ENCODE measurements around the gene KLHDC4.
"Not testable (repeated sequence)": the region's sequence is repeated elsewhere in the genome, so short reads cannot be mapped to it uniquely, and the experiment has no call there.

The KLHDC4 gene

GRCh38 chr16:87687126-87687910 is 78.5 kb downstream of the KLHDC4 start:
- in situ Hi-C loops (cut with MboI; ENCODE audit: low sequenced_read_pairs): no loop called here

GRCh38 chr16:87686697-87687096 is 79.1 kb downstream of the KLHDC4 start:
- in situ Hi-C loops (cut with MboI; ENCODE audit: low sequenced_read_pairs): no loop called here

GRCh38 chr16:87685766-87686165 is 80.0 kb downstream of the KLHDC4 start:
- in situ Hi-C loops (cut with MboI; ENCODE audit: low sequenced_read_pairs): no loop called here

GRCh38 chr16:87685405-87685755 is 80.4 kb downstream of the KLHDC4 start:
- in situ Hi-C loops (cut with MboI; ENCODE audit: low sequenced_read_pairs): no loop called here

- in situ Hi-C loops (cut with MboI; ENCODE audit: low sequenced_read_pairs): no loop called here
Measured at GRCh38 chr16:87684711-87685404, 80.9 kb downstream of the KLHDC4 start.

- in situ Hi-C loops (cut with MboI; ENCODE audit: low sequenced_read_pairs): no loop called here
Measured at GRCh38 chr16:87684106-87684677, 81.6 kb downstream of the KLHDC4 start.

GRCh38 chr16:87682852-87683399 is 82.9 kb downstream of the KLHDC4 start:
- in situ Hi-C loops (cut with MboI; ENCODE audit: low sequenced_read_pairs): no loop called here

- in situ Hi-C loops (cut with MboI; ENCODE audit: low sequenced_read_pairs): no loop called here
Measured at GRCh38 chr16:87681981-87682570, 83.7 kb downstream of the KLHDC4 start.

GRCh38 chr16:87681051-87681602 is 84.7 kb downstream of the KLHDC4 start:
- in situ Hi-C loops (cut with MboI; ENCODE audit: low sequenced_read_pairs): not testable (repeated sequence)

GRCh38 chr16:87680272-87680644 is 85.5 kb downstream of the KLHDC4 start:
- in situ Hi-C loops (cut with MboI; ENCODE audit: low sequenced_read_pairs): no loop called here

GRCh38 chr16:87679593-87680271 is 86.1 kb downstream of the KLHDC4 start:
- in situ Hi-C loops (cut with MboI; ENCODE audit: low sequenced_read_pairs): no loop called here

- in situ Hi-C loops (cut with MboI; ENCODE audit: low sequenced_read_pairs): no loop called here
Measured at GRCh38 chr16:87678618-87679017, 87.2 kb downstream of the KLHDC4 start.

GRCh38 chr16:87677830-87678229 is 88.0 kb downstream of the KLHDC4 start:
- in situ Hi-C loops (cut with MboI; ENCODE audit: low sequenced_read_pairs): no loop called here

- in situ Hi-C loops (cut with MboI; ENCODE audit: low sequenced_read_pairs): no loop called here
Measured at GRCh38 chr16:87675111-87675719, 90.6 kb downstream of the KLHDC4 start.

- in situ Hi-C loops (cut with MboI; ENCODE audit: low sequenced_read_pairs): no loop called here
Measured at GRCh38 chr16:87674419-87674818, 91.4 kb downstream of the KLHDC4 start.

- in situ Hi-C loops (cut with MboI; ENCODE audit: low sequenced_read_pairs): no loop called here
Measured at GRCh38 chr16:87671715-87672270, 94.0 kb downstream of the KLHDC4 start.

GRCh38 chr16:87671221-87671620 is 94.6 kb downstream of the KLHDC4 start:
- in situ Hi-C loops (cut with MboI; ENCODE audit: low sequenced_read_pairs): no loop called here

- in situ Hi-C loops (cut with MboI; ENCODE audit: low sequenced_read_pairs): no loop called here
Measured at GRCh38 chr16:87669672-87670071, 96.1 kb downstream of the KLHDC4 start.

GRCh38 chr16:87667946-87668345 is 97.8 kb downstream of the KLHDC4 start:
- in situ Hi-C loops (cut with MboI; ENCODE audit: low sequenced_read_pairs): no loop called here

GRCh38 chr16:87667443-87667842 is 98.3 kb downstream of the KLHDC4 start:
- in situ Hi-C loops (cut with MboI; ENCODE audit: low sequenced_read_pairs): no loop called here

Data from hTERT RPE-1 (cell line).